Prostate gland (tissue), 2 donors: ENCODE results near the gene POP5. TPM values are rescaled to one million over a fixed set of nuclear protein-coding genes. Genes with fewer than 3 reads are reported as not detected.

Experiments
- DNase-seq: peaks from one replicate; pipeline ENCODE4 v3.0.0-alpha.2; 2019; ENCODE audit warnings: low spot score
- H3K27ac ChIP-seq, 2 donors: fragments of 200-600 bp; sonication (generic); 2 replicates each; pipeline ENCODE4 v1.5.1; 2017 to 2019
- H3K27me3 ChIP-seq: fragments of 200-600 bp; sonication (generic); replicated peaks from 2 replicates; pipeline ENCODE4 v1.5.1; 2019; ENCODE audit not compliant: insufficient read depth
- H3K36me3 ChIP-seq, 2 donors: fragments of 200-600 bp; sonication (generic); 1 replicate in 1 of 2; 2 replicates in 1 of 2; pipeline versions ENCODE4 v1.5.1 to v1.8.1; 2017 to 2019
- H3K4me1 ChIP-seq: fragments of 200-600 bp; sonication (generic); replicated peaks from 2 replicates; pipeline ENCODE4 v1.5.1; 2019
- H3K4me3 ChIP-seq, 2 donors: fragments of 200-600 bp; sonication (generic); 2 replicates each; pipeline ENCODE4 v1.5.1; 2017 to 2019
- H3K9me3 ChIP-seq: fragments of 200-600 bp; sonication (generic); 2 replicates; pipeline ENCODE4 v1.5.1; 2017
- POLR2A ChIP-seq: fragments of 450-650 bp; IDR thresholded peaks from one replicate; pipeline ENCODE4 v1.6.1; 2016; ENCODE audit warnings: antibody characterized with exemption, mild to moderate bottlenecking
- POLR2AphosphoS5 ChIP-seq: sonication (generic); formaldehyde crosslinking; IDR thresholded peaks from one replicate; pipeline ENCODE4 v1.6.1; 2017; ENCODE audit warnings: antibody characterized with exemption
- WGBS: methylation state at CpG from one replicate; pipeline ENCODE4 v1.1.5; 2018; 5-methylcytosine and 5-hydroxymethylcytosine counted together
- intact Hi-C: fragments of 100-400 bp; cut with DNase I; formaldehyde crosslinking; loops from one replicate; pipeline ENCODE4 v1.14.2; 2022
- total RNA-seq, 2 donors: library from RNA; depleted of rRNA; stranded (reverse); fragments of >200 nt; gene quantifications; one replicate each; pipeline ENCODE4 v1.1.0, GENCODE V29; 2016
- TF ChIP-seq, protein P1 (sequence below), 4 experiments: fragments of 200-600 bp in 2 of 4; fragments of 450-650 bp in 2 of 4; sonication (generic) in 2 of 4; IDR thresholded peaks; 1 replicate in 3 of 4; 2 replicates in 1 of 4; pipeline ENCODE4 v1.5.1; 2016 to 2019; ENCODE audit warnings: antibody characterized with exemption in 4 of 4, mild to moderate bottlenecking in 2 of 4, moderate library complexity in 2 of 4

Gene POP5
- total RNA-seq, 2 donors from 2014 or later: 39.3 to 45.2 TPM

DNA sequence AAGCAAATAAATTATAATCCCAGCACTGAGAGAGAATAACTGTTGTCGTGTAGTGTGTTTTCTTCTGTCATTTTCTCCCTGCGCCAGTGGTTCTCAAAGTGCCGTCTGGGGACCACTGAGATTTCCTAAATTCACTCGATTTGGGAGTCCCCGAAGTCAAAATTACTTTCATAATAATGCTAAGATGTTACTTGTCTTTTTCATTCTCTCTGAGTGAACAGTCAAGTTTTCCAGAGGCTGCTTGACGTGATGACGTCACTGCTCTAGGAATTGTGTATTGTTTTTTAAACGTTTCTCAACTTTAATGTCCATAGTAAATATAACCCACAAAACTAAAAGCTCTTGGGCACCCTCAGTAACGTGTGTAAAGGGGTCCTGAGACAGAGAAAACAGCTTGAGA lies 796 bp upstream of the POP5 start:
- Histone ChIP-seq H3K4me1 (peaks cover 7% of the 10 kb centered on the region), H3K27ac (peak overlapping the region in 1 of 2 donors; percentile 33), H3K4me3 (peak overlapping the region; percentile 70 to 76), H3K9me3 (no peaks in the 10 kb centered on the region), H3K27me3 (no peaks in the 10 kb centered on the region), H3K36me3 (peaks cover 4 to 13% of the 10 kb centered on the region in 2 donors)
- no peak for TF ChIP-seq POLR2A
- TF ChIP-seq, protein P1, sequence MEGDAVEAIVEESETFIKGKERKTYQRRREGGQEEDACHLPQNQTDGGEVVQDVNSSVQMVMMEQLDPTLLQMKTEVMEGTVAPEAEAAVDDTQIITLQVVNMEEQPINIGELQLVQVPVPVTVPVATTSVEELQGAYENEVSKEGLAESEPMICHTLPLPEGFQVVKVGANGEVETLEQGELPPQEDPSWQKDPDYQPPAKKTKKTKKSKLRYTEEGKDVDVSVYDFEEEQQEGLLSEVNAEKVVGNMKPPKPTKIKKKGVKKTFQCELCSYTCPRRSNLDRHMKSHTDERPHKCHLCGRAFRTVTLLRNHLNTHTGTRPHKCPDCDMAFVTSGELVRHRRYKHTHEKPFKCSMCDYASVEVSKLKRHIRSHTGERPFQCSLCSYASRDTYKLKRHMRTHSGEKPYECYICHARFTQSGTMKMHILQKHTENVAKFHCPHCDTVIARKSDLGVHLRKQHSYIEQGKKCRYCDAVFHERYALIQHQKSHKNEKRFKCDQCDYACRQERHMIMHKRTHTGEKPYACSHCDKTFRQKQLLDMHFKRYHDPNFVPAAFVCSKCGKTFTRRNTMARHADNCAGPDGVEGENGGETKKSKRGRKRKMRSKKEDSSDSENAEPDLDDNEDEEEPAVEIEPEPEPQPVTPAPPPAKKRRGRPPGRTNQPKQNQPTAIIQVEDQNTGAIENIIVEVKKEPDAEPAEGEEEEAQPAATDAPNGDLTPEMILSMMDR (IDR thresholded peaks at IDR 0.05): no peak
- no peak for TF ChIP-seq POLR2AphosphoS5
- intact Hi-C loops: loop anchor here (2.0 to 5.0 kb wide), 4 partner anchors 65 to 525 kb away; partner anchors contain the start of gene UNC119B
- DNase-seq: no peak
- WGBS: 39% methylated on average over 9 of the region's 9 CpGs

- no peaks in the 10 kb centered on the region for H3K27me3 ChIP-seq
- no peak overlapping the region for H3K27ac ChIP-seq
- H3K9me3 ChIP-seq: no peaks in the 10 kb centered on the region
- H3K4me3 ChIP-seq: no peak overlapping the region
- H3K36me3 ChIP-seq: peaks cover 11 to 25% of the 10 kb centered on the region in 2 donors
- WGBS: 100% methylated on average over 1 of the region's 1 CpG
- H3K4me1 ChIP-seq: peaks cover 10% of the 10 kb centered on the region
- no peak for DNase-seq
- intact Hi-C loops: no loop called here
- TF ChIP-seq POLR2A (no peak), POLR2AphosphoS5 (no peak)
- TF ChIP-seq, protein P1 (IDR thresholded peaks at IDR 0.05): no peak
These were observed 2.0 kb downstream of the POP5 start for GRCh38 chr12:120579179-120579578.

DNA sequence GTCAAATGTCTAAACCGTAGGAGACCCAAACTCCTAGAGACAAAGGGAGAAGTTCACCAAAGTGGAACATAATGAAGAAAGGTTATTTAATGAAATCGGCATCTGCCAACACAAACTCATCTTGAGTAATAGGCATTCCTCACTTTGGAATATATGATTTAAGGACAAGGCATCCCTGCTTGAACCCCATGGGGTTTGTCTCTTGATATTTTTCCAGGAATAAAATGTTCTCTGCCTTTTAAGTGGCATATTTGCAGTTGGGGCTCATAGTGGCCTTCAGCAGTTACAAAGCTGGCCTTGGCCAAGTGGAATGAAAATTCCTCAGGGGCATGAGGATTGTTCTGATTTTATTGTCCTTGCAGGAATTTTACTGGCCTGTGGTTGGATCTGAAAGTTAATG lies 7.1 kb downstream of the POP5 start:
- H3K4me3 ChIP-seq: no peak overlapping the region
- H3K27ac ChIP-seq: no peak overlapping the region
- no peak for TF ChIP-seq POLR2A
- H3K4me1 ChIP-seq: peaks cover 4% of the 10 kb centered on the region
- intact Hi-C loops: loop anchor here (5.0 kb wide), 1 partner anchor 128 kb away; no protein-coding TSS in a partner anchor
- DNase-seq: no peak
- 62% methylated on average over 2 of the region's 2 CpGs for WGBS
- H3K27me3 ChIP-seq: no peaks in the 10 kb centered on the region
- peaks cover 23 to 47% of the 10 kb centered on the region in 2 donors for H3K36me3 ChIP-seq
- H3K9me3 ChIP-seq: no peaks in the 10 kb centered on the region

DNA sequence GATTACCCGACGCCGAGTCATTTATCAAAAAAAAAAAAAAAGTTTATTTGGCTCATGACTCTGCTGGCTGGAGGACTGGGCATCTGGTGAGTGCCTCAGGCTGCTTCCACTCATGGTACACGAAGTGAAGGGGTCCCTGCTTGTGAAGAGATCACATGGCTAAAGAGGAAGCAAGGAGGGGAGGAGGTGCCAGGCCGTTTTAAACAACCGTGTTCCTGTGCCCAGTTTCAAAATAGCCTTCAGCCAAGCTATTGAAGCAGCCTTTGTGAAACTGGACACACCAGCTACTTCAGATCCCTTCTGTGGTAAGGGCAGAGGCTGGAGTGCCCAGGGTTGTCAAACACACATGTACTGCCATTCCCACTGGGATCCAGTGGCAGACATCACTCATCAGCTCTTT lies 7.6 kb downstream of the POP5 start:
- Histone ChIP-seq H3K27me3 (no peaks in the 10 kb centered on the region), H3K27ac (no peak overlapping the region), H3K4me3 (no peak overlapping the region), H3K9me3 (no peaks in the 10 kb centered on the region), H3K36me3 (peaks cover 28 to 53% of the 10 kb centered on the region in 2 donors), H3K4me1 (peaks cover 4% of the 10 kb centered on the region)
- TF ChIP-seq POLR2AphosphoS5: no peak
- TF ChIP-seq, protein P1 (IDR thresholded peaks at IDR 0.05): no peak
- TF ChIP-seq POLR2A: no peak
- intact Hi-C loops: loop anchor here (5.0 kb wide), 1 partner anchor 129 kb away; no protein-coding TSS in a partner anchor
- WGBS: 47% methylated on average over 6 of the region's 6 CpGs
- DNase-seq: no peak

DNA sequence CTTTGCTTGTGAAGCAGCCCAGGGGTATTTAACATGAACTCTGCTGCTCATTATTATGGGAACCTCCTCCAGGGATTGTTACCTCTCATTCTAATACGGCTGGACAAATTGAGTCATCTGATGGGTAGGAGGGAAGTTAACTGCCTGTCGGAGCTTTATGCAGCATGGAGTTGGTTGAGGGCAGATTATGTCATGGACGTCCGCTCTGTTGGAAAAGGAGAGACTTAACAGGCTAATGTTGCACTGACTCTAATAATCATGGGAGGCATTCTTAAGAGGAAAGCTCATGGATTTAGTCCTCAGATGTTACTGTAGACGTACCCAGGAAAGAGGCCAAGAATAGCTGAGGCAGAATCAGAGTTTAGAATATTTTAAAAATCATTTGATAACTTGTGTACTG lies 9.9 kb downstream of the POP5 start:
- intact Hi-C loops: loop anchor here (5.0 kb wide), 1 partner anchor 131 kb away; no protein-coding TSS in a partner anchor
- 74% methylated on average over 5 of the region's 5 CpGs for WGBS
- Histone ChIP-seq H3K27me3 (no peaks in the 10 kb centered on the region), H3K36me3 (peaks cover 28 to 44% of the 10 kb centered on the region in 2 donors), H3K9me3 (no peaks in the 10 kb centered on the region), H3K27ac (no peak overlapping the region), H3K4me1 (peaks cover 4% of the 10 kb centered on the region), H3K4me3 (no peak overlapping the region)
- no peak for DNase-seq
- TF ChIP-seq, protein P1 (IDR thresholded peaks at IDR 0.05): no peak
- no peak for TF ChIP-seq POLR2AphosphoS5
- no peak for TF ChIP-seq POLR2A
